GM12873 (cell line): ENCODE results near the gene RAB19.

Experiments used
- TF ChIP-seq, protein P1 (sequence below): IDR thresholded peaks from 2 replicates; pipeline ENCODE4 v1.5.1; 2012; ENCODE audit warnings: low read depth, mild to moderate bottlenecking, moderate library complexity, low read length, control low read depth; ENCODE audit not compliant: insufficient read depth; ENCODE audit errors: missing control alignments

Gene RAB19

DNA sequence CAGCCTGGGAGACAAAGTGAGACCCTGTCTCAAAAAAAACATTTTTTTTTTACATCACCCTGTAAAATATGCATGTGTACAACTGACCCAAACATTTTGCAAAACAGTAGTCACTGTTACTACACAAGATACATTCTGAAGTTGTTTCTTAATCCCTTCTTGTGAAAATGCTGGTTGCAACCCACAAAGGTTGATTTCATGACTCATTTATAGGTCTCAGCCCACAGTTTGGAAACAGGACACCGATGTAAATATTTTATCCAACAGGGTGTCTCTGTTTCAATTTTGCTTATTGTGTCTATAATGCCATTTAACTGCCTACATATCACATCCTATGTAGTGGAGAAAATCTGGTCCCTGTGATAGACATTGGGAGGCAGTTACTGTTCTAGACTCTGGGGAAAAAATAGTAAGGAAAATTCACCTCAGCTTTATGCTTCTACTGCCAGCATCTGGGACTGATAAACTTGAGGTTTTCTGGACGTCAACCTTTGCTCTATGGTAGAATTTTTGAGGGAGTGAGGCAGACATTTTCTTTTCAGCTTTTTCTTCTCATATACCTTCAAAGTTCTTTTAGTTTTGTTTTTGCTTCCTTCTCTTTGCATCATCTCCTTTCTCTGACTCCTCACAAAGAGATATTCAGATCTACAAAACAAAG lies 1.6 kb upstream of the RAB19 start:
- TF ChIP-seq, protein P1, sequence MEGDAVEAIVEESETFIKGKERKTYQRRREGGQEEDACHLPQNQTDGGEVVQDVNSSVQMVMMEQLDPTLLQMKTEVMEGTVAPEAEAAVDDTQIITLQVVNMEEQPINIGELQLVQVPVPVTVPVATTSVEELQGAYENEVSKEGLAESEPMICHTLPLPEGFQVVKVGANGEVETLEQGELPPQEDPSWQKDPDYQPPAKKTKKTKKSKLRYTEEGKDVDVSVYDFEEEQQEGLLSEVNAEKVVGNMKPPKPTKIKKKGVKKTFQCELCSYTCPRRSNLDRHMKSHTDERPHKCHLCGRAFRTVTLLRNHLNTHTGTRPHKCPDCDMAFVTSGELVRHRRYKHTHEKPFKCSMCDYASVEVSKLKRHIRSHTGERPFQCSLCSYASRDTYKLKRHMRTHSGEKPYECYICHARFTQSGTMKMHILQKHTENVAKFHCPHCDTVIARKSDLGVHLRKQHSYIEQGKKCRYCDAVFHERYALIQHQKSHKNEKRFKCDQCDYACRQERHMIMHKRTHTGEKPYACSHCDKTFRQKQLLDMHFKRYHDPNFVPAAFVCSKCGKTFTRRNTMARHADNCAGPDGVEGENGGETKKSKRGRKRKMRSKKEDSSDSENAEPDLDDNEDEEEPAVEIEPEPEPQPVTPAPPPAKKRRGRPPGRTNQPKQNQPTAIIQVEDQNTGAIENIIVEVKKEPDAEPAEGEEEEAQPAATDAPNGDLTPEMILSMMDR: no peak

DNA sequence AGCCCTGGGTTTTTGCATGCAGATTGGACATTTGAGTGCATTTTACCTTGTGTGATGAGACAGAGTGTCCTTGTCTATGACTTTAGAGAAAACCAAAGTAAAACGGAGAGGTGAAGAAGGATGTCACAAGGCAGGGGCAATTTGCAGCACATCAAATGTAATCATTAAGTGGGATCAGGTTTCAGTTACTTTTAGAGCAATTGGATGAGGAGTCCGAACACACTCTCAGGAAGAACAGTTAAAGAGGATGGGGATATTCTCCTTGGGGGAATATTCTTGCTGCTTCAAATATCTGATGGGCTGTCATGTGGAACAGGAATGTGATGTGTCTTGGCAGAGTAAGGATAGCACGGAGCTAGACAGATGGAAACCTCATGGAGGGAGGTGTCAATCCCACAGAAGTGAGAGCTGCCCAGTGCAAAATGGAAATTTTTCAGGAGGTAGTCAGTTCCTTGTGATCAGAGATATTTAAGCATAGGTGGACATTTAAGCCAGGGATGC lies 757 bp downstream of the RAB19 start:
- TF ChIP-seq, protein P1: no peak

DNA sequence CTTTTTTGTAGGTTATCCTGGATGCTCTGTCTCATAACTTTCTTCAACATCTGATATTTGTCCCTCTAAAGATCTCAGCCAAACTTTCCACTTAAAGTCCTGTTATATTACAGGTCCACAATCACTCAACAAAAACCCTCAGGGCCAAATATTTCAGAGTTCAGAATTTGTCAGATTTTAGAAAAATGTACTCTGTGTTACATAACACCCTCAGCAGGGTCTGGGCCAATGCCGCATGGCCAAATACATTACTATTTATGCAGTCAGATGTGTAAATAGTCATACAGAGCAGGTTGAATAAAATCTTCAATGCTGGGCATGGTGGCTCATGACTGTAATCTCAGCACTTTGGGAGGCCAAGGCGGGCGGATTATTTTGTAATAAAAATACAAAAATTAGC lies 11.5 kb downstream of the RAB19 start:
- TF ChIP-seq, protein P1: no peak

DNA sequence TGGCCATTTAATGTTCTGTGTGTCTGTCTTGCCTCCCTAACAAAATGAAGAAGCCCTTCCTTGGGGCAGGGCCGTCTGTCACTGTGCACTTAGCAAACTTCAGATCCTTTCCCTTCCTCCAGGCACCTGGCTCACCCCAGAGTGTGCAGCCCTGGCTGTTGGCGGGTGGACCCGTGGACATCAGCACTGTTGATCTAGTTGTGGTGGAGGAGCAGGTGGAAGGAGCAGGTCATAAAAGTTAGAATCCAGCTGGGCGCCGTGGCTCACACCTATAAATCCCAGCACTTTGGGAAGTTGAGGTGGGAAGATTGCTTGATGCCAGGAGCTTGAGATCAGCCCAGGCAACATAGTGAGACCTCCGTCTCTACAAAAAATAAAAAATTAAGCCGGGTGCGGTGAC lies 12.7 kb downstream of the RAB19 start:
- TF ChIP-seq, protein P1: no peak

DNA sequence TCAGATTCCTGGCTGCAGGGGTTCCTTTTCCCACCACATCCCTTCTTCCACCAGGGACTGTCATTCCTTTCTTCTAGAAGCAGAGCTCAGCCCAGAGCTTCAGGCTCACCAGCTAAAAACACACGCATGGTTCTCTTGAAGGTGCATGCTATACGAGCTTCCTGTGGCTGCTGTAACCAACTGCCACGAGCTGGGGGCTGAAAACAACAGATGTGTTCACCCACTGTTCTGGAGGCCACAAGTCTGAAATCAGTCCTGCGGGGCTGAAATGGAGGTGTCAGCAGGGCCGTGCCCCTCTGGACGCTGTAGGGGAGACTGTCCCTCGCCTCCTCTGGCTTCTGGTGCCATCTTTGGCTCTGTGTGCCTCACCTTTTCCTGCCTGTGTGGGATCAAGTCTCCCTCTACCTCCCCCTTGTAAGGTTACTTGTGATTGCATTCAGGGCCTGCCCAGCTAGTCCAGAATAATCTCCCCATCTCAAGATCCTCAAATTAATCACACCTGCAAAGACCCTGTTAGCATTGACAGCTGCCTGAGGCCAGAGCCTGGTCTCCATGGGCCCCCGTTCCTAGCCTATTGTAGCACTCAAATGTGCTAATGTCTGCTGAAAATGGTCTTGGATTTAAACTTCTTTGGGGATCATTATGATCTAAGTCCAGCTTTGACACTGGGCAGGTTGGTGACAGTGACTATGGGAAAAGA lies 13.7 kb downstream of the RAB19 start:
- TF ChIP-seq, protein P1: no peak

DNA sequence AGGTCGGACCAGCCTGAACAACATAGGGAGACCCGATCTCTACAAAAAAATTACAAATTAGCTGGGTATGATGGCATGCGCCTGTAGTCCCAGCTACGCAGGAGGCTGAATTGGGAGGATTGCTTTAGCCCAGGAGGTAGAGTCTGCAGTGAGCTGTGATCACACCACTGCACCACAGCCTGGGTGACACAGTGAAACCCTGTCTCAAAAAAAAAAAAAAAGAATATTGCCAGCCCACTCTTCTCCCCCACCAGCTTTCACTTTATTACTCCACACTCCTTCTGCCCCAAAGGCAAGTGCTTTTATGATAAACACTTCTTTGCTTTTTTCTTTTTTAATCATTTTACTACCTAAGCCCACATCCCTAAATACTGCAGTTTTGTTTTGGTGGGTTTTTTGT lies 14.8 kb downstream of the RAB19 start:
- TF ChIP-seq, protein P1: no peak

DNA sequence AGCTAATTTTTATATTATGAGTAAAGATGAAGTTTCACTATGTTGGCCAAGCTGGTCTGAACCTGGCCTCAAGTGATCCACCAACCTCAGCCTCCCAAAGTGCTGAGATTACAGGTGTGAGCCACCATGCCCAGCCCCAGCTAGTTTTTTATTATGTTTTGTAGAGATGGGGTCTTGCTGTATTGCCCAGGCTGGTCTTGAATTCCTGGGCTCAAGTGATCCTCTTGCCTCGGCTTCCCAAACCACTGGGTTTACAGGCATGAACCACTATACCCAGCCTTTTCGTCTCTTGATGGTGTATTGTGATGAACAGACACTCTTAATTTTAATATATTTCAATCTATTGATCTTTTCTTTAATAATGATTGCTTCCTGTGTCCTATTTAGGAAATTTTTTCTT lies 17.7 kb downstream of the RAB19 start:
- TF ChIP-seq, protein P1: no peak
